ENCODE results near the gene CRYL1. TPM values are rescaled to one million over a fixed set of nuclear protein-coding genes. Genes with fewer than 3 reads are reported as not detected.

The CRYL1 gene
- total RNA-seq, 2 donors from 2014 or later: 14.5 to 32.2 TPM

DNA sequence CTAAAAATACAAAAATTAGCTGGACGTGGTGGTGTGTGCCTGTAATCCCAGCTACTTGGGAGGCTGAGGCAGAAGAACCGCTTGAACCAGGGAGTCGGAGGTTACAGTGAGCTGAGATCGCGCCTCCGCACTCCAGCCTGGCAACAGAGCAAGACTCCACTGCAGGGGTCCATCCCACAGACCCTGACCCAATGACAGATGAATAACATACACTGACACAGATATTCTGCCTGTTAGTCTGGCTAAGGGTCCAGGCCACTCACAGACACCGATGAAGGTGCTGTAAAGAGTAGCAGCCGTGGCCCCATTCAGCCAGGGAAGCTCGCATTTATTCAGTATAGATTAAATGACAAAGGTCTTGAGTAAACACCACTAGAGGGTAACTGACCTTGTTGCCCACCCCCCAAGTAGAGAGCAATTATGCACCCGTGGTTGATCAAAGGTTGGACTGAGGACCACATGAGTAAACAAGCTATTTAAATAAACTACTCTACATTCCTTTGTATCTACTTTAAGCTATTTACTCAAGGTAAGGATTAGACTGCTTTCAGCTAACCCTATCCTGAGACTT, 8.5 kb upstream of the CRYL1 start:
- ATAC-seq (no peak), DNase-seq (no peak)
- TF ChIP-seq, protein P1, sequence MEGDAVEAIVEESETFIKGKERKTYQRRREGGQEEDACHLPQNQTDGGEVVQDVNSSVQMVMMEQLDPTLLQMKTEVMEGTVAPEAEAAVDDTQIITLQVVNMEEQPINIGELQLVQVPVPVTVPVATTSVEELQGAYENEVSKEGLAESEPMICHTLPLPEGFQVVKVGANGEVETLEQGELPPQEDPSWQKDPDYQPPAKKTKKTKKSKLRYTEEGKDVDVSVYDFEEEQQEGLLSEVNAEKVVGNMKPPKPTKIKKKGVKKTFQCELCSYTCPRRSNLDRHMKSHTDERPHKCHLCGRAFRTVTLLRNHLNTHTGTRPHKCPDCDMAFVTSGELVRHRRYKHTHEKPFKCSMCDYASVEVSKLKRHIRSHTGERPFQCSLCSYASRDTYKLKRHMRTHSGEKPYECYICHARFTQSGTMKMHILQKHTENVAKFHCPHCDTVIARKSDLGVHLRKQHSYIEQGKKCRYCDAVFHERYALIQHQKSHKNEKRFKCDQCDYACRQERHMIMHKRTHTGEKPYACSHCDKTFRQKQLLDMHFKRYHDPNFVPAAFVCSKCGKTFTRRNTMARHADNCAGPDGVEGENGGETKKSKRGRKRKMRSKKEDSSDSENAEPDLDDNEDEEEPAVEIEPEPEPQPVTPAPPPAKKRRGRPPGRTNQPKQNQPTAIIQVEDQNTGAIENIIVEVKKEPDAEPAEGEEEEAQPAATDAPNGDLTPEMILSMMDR (IDR thresholded peaks at IDR 0.05): no peak
- TF ChIP-seq POLR2A (IDR thresholded peaks at IDR 0.05): no peak
- Histone ChIP-seq H3K4me1 (no peaks in the 10 kb centered on the region), H3K27me3 (no peaks in the 10 kb centered on the region), H3K27ac (no peak overlapping the region), H3K36me3 (replicated peaks in 1 of 2; ENCODE audit: insufficient read depth in 1 of 2, low read depth in 2 of 2) (no peaks in the 10 kb centered on the region), H3K4me3 (no peak overlapping the region), H3K9me3 (peaks cover 0 to 4% (median 0%) of the 10 kb centered on the region in 3 donors)
- intact Hi-C loops (cut with DNase I): no loop called here
- 75 to 81% methylated on average over 8 to 10 of the region's 10 CpGs for WGBS, 2 donors

DNA sequence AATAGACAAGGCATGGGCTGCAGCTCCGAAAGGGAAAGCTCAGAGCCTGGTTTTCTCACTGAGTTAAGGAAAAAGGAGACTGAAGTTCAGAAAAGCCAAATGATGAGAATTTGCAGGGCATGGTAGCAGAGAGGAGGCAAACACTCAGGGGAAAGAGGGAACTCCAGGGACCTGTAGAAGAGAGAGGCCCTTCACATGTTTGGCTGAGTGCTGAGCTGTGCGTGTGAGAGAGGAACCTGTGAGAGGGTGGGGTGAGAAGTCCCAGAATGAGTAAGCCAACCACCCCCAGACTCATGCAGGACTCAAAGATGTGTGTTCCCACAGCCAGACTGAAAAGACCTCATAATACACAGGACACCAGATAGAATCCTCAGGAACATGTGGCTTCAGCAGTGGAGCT, 2.8 kb upstream of the CRYL1 start:
- TF ChIP-seq, protein P1 (IDR thresholded peaks at IDR 0.05): no peak
- no peak for TF ChIP-seq POLR2A (IDR thresholded peaks at IDR 0.05)
- Histone ChIP-seq H3K4me3 (no peak overlapping the region), H3K27ac (no peak overlapping the region), H3K4me1 (peaks cover 18% of the 10 kb centered on the region), H3K27me3 (no peaks in the 10 kb centered on the region), H3K9me3 (no peaks in the 10 kb centered on the region), H3K36me3 (replicated peaks in 1 of 2; ENCODE audit: insufficient read depth in 1 of 2, low read depth in 2 of 2) (no peaks in the 10 kb centered on the region)
- 75 to 83% methylated on average over 2 of the region's 2 CpGs for WGBS, 2 donors
- intact Hi-C loops (cut with DNase I): no loop called here
- peak in 1 of 4 donors; percentile 22 for DNase-seq
- no peak for ATAC-seq

DNA sequence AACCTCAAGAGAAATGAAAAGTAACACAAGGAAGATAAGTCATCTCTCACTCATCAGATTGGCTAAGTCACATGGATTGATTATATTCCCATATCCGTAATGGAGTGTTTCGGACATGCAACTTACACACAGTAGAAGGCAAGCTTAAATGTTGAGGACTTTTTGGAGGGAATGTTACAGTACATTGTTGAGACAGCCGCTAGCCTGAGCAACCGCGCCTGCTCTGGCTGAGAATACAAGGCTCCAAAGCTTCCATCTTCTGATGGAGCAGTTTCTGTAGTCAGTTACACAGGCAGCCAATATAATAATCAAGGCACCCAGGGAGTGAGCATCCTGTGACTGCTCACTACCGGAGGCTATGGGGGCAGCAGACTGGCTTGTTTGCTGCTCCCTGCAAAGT, 1.0 kb upstream of the CRYL1 start:
- Histone ChIP-seq H3K27me3 (no peaks in the 10 kb centered on the region), H3K4me1 (peaks cover 18% of the 10 kb centered on the region), H3K9me3 (no peaks in the 10 kb centered on the region), H3K36me3 (replicated peaks in 1 of 2; ENCODE audit: insufficient read depth in 1 of 2, low read depth in 2 of 2) (no peaks in the 10 kb centered on the region), H3K4me3 (peak overlapping the region in 1 of 2 donors; percentile 50), H3K27ac (peak overlapping the region in 2 of 4 donors; percentile 78 to 81)
- no peak for TF ChIP-seq POLR2A (IDR thresholded peaks at IDR 0.05)
- TF ChIP-seq, protein P1 (IDR thresholded peaks at IDR 0.05): no peak
- DNase-seq (no peak), ATAC-seq (no peak)
- WGBS, 2 donors: 25 to 38% methylated on average over 6 of the region's 6 CpGs
- intact Hi-C loops (cut with DNase I): no loop called here

DNA sequence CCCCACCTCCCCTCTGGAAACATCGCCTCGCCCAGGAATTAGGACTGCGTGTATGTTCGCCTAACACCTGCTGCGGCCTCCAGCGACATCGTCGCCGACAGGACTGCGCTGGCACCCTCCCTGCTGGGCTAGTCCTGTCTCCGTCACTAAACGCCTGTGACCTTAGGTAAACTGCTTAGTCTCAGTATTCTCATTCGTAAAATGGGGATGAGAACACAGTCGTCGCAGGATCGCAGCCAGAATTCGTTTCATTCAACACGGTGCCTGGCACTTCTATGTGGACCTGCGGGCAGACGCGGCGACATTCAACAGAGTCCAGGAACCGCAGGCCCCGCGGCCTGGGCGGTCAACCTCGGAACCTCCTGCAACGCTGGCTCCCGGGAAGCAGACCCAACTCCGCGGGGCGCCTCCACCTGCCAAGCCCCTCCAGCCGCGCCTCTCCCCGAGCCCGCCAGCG, 485 bp downstream of the CRYL1 start:
- DNase-seq: peak; percentile 34 to 62 (median 44)
- Histone ChIP-seq H3K4me3 (peak overlapping the region; percentile 50 to 93), H3K9me3 (no peaks in the 10 kb centered on the region), H3K4me1 (peaks cover 18% of the 10 kb centered on the region), H3K27me3 (no peaks in the 10 kb centered on the region), H3K27ac (peak overlapping the region; percentile 53 to 81 (median 78)), H3K36me3 (replicated peaks in 1 of 2; ENCODE audit: insufficient read depth in 1 of 2, low read depth in 2 of 2) (no peaks in the 10 kb centered on the region)
- peak; percentile 43 for ATAC-seq
- 0 to 1% methylated on average over 14 to 36 of the region's 37 CpGs for WGBS, 2 donors
- intact Hi-C loops (cut with DNase I): no loop called here
- TF ChIP-seq, protein P1 (IDR thresholded peaks at IDR 0.05): no peak
- TF ChIP-seq POLR2A (IDR thresholded peaks at IDR 0.05): peak in 1 of 3 donors; percentile 34
